H1 (cell line): ENCODE measurements around the gene ABHD17B. TPM values are rescaled to one million over a fixed set of nuclear protein-coding genes. Genes with fewer than 3 reads are reported as not detected.

ENCODE experiments used
- CTCF ChIA-PET: fragments of 300-600 bp; sonication (Branson Sonifier 250); formaldehyde crosslinking; loops from one replicate; lab custom pipeline; 2021; ENCODE audit not compliant: partially characterized antibody; lab: Charles Lee
- POLR2A ChIA-PET: fragments of 300-600 bp; sonication (Branson Sonifier 250); formaldehyde crosslinking; loops from one replicate; lab custom pipeline; 2021; ENCODE audit warnings: inconsistent platforms; ENCODE audit not compliant: partially characterized antibody; lab: Charles Lee
- DNase-seq, 2 experiments: peaks; one replicate each; pipeline versions ENCODE4 v3.0.0 to v3.0.0-alpha.2; 2010 to 2022; ENCODE audit warnings: low spot score in 2 of 2, low read depth in 1 of 2, mixed read lengths in 1 of 2
- FAIRE-seq: peaks from 2 replicates; lab custom pipeline; 2011; peaks lifted over from hg19 to GRCh38; lab: Jason Lieb, UNC
- H2AFZ ChIP-seq: 2 replicates; pipeline ENCODE4 v1.8.1; 2012; ENCODE audit warnings: low read length, inconsistent platforms
- H2AK5ac ChIP-seq: 2 replicates; pipeline ENCODE4 v1.6.1; 2013; ENCODE audit warnings: low read depth, low read length
- H2BK120ac ChIP-seq: replicated peaks from 2 replicates; pipeline ENCODE3; 2013; ENCODE audit warnings: low read depth, low read length, inconsistent platforms
- H2BK12ac ChIP-seq: 2 replicates; pipeline ENCODE4 v1.6.1; 2013; ENCODE audit warnings: low read depth, low read length
- H2BK15ac ChIP-seq: 2 replicates; pipeline ENCODE4 v1.6.1; 2013; ENCODE audit warnings: low read length
- H2BK20ac ChIP-seq: 2 replicates; pipeline ENCODE4 v1.6.1; 2013; ENCODE audit warnings: low read length
- H2BK5ac ChIP-seq: 2 replicates; pipeline ENCODE4 v1.6.1; 2013; ENCODE audit warnings: low read depth, low read length
- H3K14ac ChIP-seq: 2 replicates; pipeline ENCODE4 v1.6.1; 2013; ENCODE audit warnings: inconsistent platforms; ENCODE audit not compliant: insufficient read length
- H3K18ac ChIP-seq: 2 replicates; pipeline ENCODE4 v1.6.1; 2013; ENCODE audit warnings: low read length; ENCODE audit errors: extremely low read depth
- H3K23ac ChIP-seq: 2 replicates; pipeline ENCODE4 v1.6.1; 2013; ENCODE audit warnings: inconsistent platforms; ENCODE audit not compliant: insufficient read length
- H3K23me2 ChIP-seq: 2 replicates; pipeline ENCODE4 v1.6.1; 2013; ENCODE audit warnings: low read depth, low read length
- H3K27ac ChIP-seq: 2 replicates; pipeline ENCODE4 v1.6.1; 2011; ENCODE audit warnings: low read depth, low read length, inconsistent platforms
- H3K27me3 ChIP-seq, 4 experiments: replicated peaks in 1 of 4; 1 replicate in 1 of 4; 2 replicates in 3 of 4; pipeline versions ENCODE4 v1.6.1 to v1.8.1; 2011 to 2013; ENCODE audit warnings: low read length in 3 of 4, mild to moderate bottlenecking in 3 of 4, inconsistent platforms in 2 of 4, mixed read lengths in 2 of 4, moderate library complexity in 1 of 4; ENCODE audit not compliant: control insufficient read depth in 3 of 4, insufficient read depth in 3 of 4; ENCODE audit errors: extremely low read depth in 1 of 4
- H3K36me3 ChIP-seq, 4 experiments: 2 replicates each; pipeline versions ENCODE4 v1.6.1 to v1.8.1; 2011 to 2013; ENCODE audit warnings: mild to moderate bottlenecking in 4 of 4, low read length in 3 of 4, moderate library complexity in 2 of 4, control low read depth in 1 of 4, inconsistent platforms in 1 of 4; ENCODE audit not compliant: insufficient read depth in 4 of 4, control insufficient read depth in 2 of 4
- H3K4ac ChIP-seq: replicated peaks from 2 replicates; pipeline ENCODE3; 2013; ENCODE audit warnings: low read length, low read depth, mixed read lengths, inconsistent platforms; ENCODE audit not compliant: insufficient read length
- H3K4me1 ChIP-seq, 4 experiments: replicated peaks in 1 of 4; 1 replicate in 1 of 4; 2 replicates in 3 of 4; pipeline versions ENCODE4 v1.6.1 to v1.8.1; 2011 to 2013; ENCODE audit warnings: low read length in 3 of 4, inconsistent platforms in 2 of 4, mixed read lengths in 1 of 4; ENCODE audit not compliant: insufficient read depth in 4 of 4, control insufficient read depth in 3 of 4
- H3K4me2 ChIP-seq, 2 experiments: 2 replicates each; pipeline versions ENCODE4 v1.6.1 to v1.8.1; 2011 to 2013; ENCODE audit warnings: low read depth in 2 of 2, low read length in 2 of 2, control low read depth in 1 of 2, inconsistent platforms in 1 of 2, mild to moderate bottlenecking in 1 of 2; ENCODE audit not compliant: insufficient read depth in 1 of 2
- H3K4me3 ChIP-seq, 4 experiments: fragments of 200-600, 300-600 bp in 1 of 4; sonication (generic), shearing (Covaris generic), sonication (Bioruptor Twin) in 1 of 4; 2 replicates each; pipeline versions ENCODE4 v1.5.1 to v1.8.1; 2011 to 2016; ENCODE audit warnings: low read length in 4 of 4, low read depth in 3 of 4, control low read depth in 2 of 4, inconsistent platforms in 2 of 4, mild to moderate bottlenecking in 2 of 4, mixed read lengths in 1 of 4, moderate library complexity in 1 of 4; ENCODE audit not compliant: insufficient read depth in 2 of 4; ENCODE audit errors: extremely low read depth in 1 of 4
- H3K56ac ChIP-seq: replicated peaks from 2 replicates; pipeline ENCODE3; 2013; ENCODE audit warnings: low read depth, mild to moderate bottlenecking, mixed read lengths, low read length, inconsistent platforms; ENCODE audit not compliant: insufficient read length
- H3K79me1 ChIP-seq: 2 replicates; pipeline ENCODE4 v1.6.1; 2013; ENCODE audit warnings: low read depth, low read length, control low read depth
- H3K79me2 ChIP-seq, 2 experiments: 2 replicates each; pipeline versions ENCODE4 v1.6.1 to v1.8.1; 2012 to 2013; ENCODE audit warnings: low read length in 2 of 2, mild to moderate bottlenecking in 2 of 2, inconsistent platforms in 1 of 2; ENCODE audit not compliant: insufficient read depth in 2 of 2, control insufficient read depth in 1 of 2
- H3K9ac ChIP-seq, 4 experiments: replicated peaks in 1 of 4; 1 replicate in 1 of 4; 2 replicates in 3 of 4; pipeline versions ENCODE4 v1.6.1 to v1.8.1; 2011 to 2013; ENCODE audit warnings: low read depth in 3 of 4, low read length in 3 of 4, control low read depth in 2 of 4, mild to moderate bottlenecking in 2 of 4, moderate library complexity in 2 of 4, inconsistent platforms in 1 of 4; ENCODE audit errors: extremely low read depth in 1 of 4
- H3K9me3 ChIP-seq, 2 experiments: 2 replicates each; pipeline versions ENCODE4 v1.6.1 to v1.8.1; 2012 to 2013; ENCODE audit warnings: mild to moderate bottlenecking in 2 of 2, moderate library complexity in 2 of 2, control low read depth in 1 of 2, inconsistent platforms in 1 of 2, low read depth in 1 of 2, low read length in 1 of 2, mixed read lengths in 1 of 2; ENCODE audit not compliant: insufficient read depth in 2 of 2
- H4K20me1 ChIP-seq, 2 experiments: replicated peaks in 1 of 2; 2 replicates each; pipeline versions ENCODE3 to v1.8.1; 2011 to 2013; ENCODE audit warnings: inconsistent platforms in 2 of 2, low read length in 2 of 2, mild to moderate bottlenecking in 1 of 2; ENCODE audit not compliant: insufficient read depth in 2 of 2, control insufficient read depth in 1 of 2
- H4K5ac ChIP-seq: 2 replicates; pipeline ENCODE4 v1.6.1; 2013; ENCODE audit warnings: low read length, low read depth, mixed read lengths, inconsistent platforms; ENCODE audit not compliant: insufficient read length
- H4K8ac ChIP-seq: 2 replicates; pipeline ENCODE4 v1.8.0; 2013; ENCODE audit warnings: mild to moderate bottlenecking, moderate library complexity, low read length, inconsistent platforms; ENCODE audit not compliant: insufficient read depth; ENCODE audit errors: extremely low read depth
- H4K91ac ChIP-seq: replicated peaks from 2 replicates; pipeline ENCODE3; 2013; ENCODE audit warnings: low read length, mixed read lengths, inconsistent platforms; ENCODE audit not compliant: insufficient read length
- ATF2 ChIP-seq: IDR thresholded peaks from 2 replicates; pipeline ENCODE4 v1.6.1; 2012; ENCODE audit warnings: low read length, inconsistent platforms
- CBX8 ChIP-seq: fragments of 300-800, 300-1000 bp; sonication (generic); IDR thresholded peaks from 2 replicates; pipeline ENCODE4 v1.7.1; 2016; ENCODE audit warnings: low read depth, low read length, borderline replicate concordance
- CEBPB ChIP-seq: IDR thresholded peaks from 2 replicates; pipeline ENCODE4 v1.6.1; 2012; ENCODE audit warnings: low read depth, low read length
- CHD1 ChIP-seq: IDR thresholded peaks from 2 replicates; pipeline ENCODE4 v1.6.1; 2012; ENCODE audit warnings: low read depth, low read length, improper control_type of control experiment
- GTF2F1 ChIP-seq: IDR thresholded peaks from 2 replicates; pipeline ENCODE4 v1.6.1; 2012; ENCODE audit warnings: low read depth, low read length, improper control_type of control experiment, borderline replicate concordance
- JUN ChIP-seq: IDR thresholded peaks from 2 replicates; pipeline ENCODE4 v1.6.1; 2011; ENCODE audit warnings: low read depth, mild to moderate bottlenecking, improper control_type of control experiment, low read length
- RBBP5 ChIP-seq: IDR thresholded peaks from 2 replicates; pipeline ENCODE4 v1.7.1; 2012; ENCODE audit warnings: low read depth, mild to moderate bottlenecking, inconsistent platforms, low read length, moderate library complexity, borderline replicate concordance
- SIRT6 ChIP-seq: IDR thresholded peaks from one replicate; pipeline ENCODE4 v1.7.1; 2012; ENCODE audit warnings: low read length, inconsistent platforms
- TAF1 ChIP-seq: IDR thresholded peaks from 2 replicates; pipeline ENCODE4 v1.6.1; 2011; ENCODE audit warnings: mild to moderate bottlenecking, low read depth, low read length
- USF2 ChIP-seq: IDR thresholded peaks from 2 replicates; pipeline ENCODE4 v1.6.1; 2011; ENCODE audit warnings: low read length, improper control_type of control experiment
- WGBS, 2 experiments: shearing (Covaris generic) in 1 of 2; methylation state at CpG; one replicate each; pipeline versions ENCODE4 v1.1.6 to v1.1.7; 2013 to 2015; ENCODE audit warnings: low lambda C conversion rate in 2 of 2, mixed read lengths in 2 of 2, inconsistent platforms in 1 of 2, low coverage in 1 of 2, missing lambda C conversion rate in 1 of 2; ENCODE audit not compliant: insufficient replicate concordance in 2 of 2, insufficient coverage in 1 of 2, insufficient read length in 1 of 2; ENCODE audit errors: extremely low coverage in 1 of 2, missing lambda C conversion rate in 1 of 2; 5-methylcytosine and 5-hydroxymethylcytosine counted together
- polyA plus RNA-seq, 7 experiments: library from polyadenylated mRNA; depleted of rRNA in 3 of 7; stranded (reverse) in 5 of 7; unstranded in 2 of 7; fragments of >200 nt in 5 of 7; fragments of 200-250 nt in 2 of 7; gene quantifications; 1 replicate in 5 of 7; 2 replicates in 1 of 7; 4 replicates in 1 of 7; pipeline versions ENCODE4 v1.2.1 to v1.2.3, GENCODE V29; 2011 to 2013; ENCODE audit warnings: missing spikeins in 2 of 7, mixed read lengths in 2 of 7
- total RNA-seq: library from RNA; stranded (reverse); fragmentation: NEBNext Ultra II Directional; extraction: Animal tissue kit (Norgen Biotek cat#: 25700); gene quantifications from 2 replicates; pipeline ENCODE4 v1.2.1, GENCODE V29; 2021

Gene ABHD17B
- total and polyA plus RNA-seq, 2 of the 8 experiments (the other 6 are each of a cell fraction or from before 2014, with no cell fraction given), result 37.2 to 60.8 TPM

GRCh38 chr9:71822456-71822855 is 88.5 kb downstream of the ABHD17B start:
- Histone ChIP-seq H2BK12ac (no peak overlapping the region), H2AFZ (no peak overlapping the region), H3K27me3 (no peaks in the 10 kb centered on the region), H3K9ac (no peak overlapping the region), H4K8ac (no peak overlapping the region), H4K5ac (no peak overlapping the region), H3K79me1 (no peaks in the 10 kb centered on the region), H3K4me1 (peaks cover 0 to 8% (median 2%) of the 10 kb centered on the region in 4 experiments; a peak in 5 of 7 replicates), H4K20me1 (no peaks in the 10 kb centered on the region), H2BK20ac (peak overlapping the region; percentile 86; the same call in 1 of the 2 replicates), H3K56ac (no peak overlapping the region), H3K4me3 (no peak overlapping the region), H3K23ac (no peak overlapping the region), H3K18ac (no peak overlapping the region), H3K9me3 (no peaks in the 10 kb centered on the region), H3K14ac (no peak overlapping the region), H3K4ac (no peak overlapping the region), H2BK15ac (no peak overlapping the region), H3K27ac (no peak overlapping the region), H3K23me2 (no peaks in the 10 kb centered on the region), H3K36me3 (no peaks in the 10 kb centered on the region), H2AK5ac (no peak overlapping the region), H2BK5ac (peak overlapping the region; percentile 19; the same call in 1 of the 2 replicates), H3K79me2 (no peaks in the 10 kb centered on the region), H3K4me2 (no peak overlapping the region), H4K91ac (no peak overlapping the region), H2BK120ac (no peak overlapping the region)
- no peak for DNase-seq
- FAIRE-seq, result no peak
- ChIA-PET CTCF (interaction anchor here (0.7 to 4.4 kb wide), 4 partner anchors 16 to 134 kb away, joined by 3 to 18 read pairs (median 8); no protein-coding TSS in a partner anchor), POLR2A (no interaction called here)
- TF ChIP-seq USF2 (no peak), CBX8 (no peak), SIRT6 (no peak), GTF2F1 (no peak), ATF2 (no peak), TAF1 (no peak), RBBP5 (no peak), JUN (no peak), CEBPB (no peak), CHD1 (no peak)
- WGBS, 2 experiments, result 93% methylated on average over 3 of the region's 3 CpGs; no CpG with 5 or more reads in 1 of the 2 experiments
